Activated naive CD4-positive, alpha-beta T cell treated with anti-CD3 and anti-CD28 coated beads, Interleukin-2, amount 50 U/mL, for 24 hours (primary cell): Measurements from ENCODE around the gene LPCAT3.
A peak's percentile ranks its signal among the peaks of the same experiment; 100 is the strongest.

Experiments used
- H3K27ac Mint-ChIP-seq: one replicate; pipeline ENCODE4 v1.8.0; 2021; ENCODE audit warnings: mild to moderate bottlenecking, mixed read lengths
- H3K27me3 Mint-ChIP-seq: one replicate; pipeline ENCODE4 v1.8.0; 2021; ENCODE audit warnings: mixed read lengths
- H3K36me3 Mint-ChIP-seq: one replicate; pipeline ENCODE4 v1.8.0; 2021; ENCODE audit warnings: mixed read lengths
- H3K4me1 Mint-ChIP-seq: one replicate; pipeline ENCODE4 v1.8.0; 2021; ENCODE audit warnings: mixed read lengths
- H3K4me3 Mint-ChIP-seq: one replicate; pipeline ENCODE4 v1.8.0; 2021; ENCODE audit warnings: mild to moderate bottlenecking, mixed read lengths
- H3K9me3 Mint-ChIP-seq: one replicate; pipeline ENCODE4 v1.8.0; 2021; ENCODE audit warnings: mixed read lengths

Gene LPCAT3

GRCh38 chr12:6981152-6982052, 36.9 kb downstream of the LPCAT3 start:
- H3K36me3 Mint-ChIP-seq: peaks cover 10% of the 10 kb centered on the region
- no peaks in the 10 kb centered on the region for H3K9me3 Mint-ChIP-seq
- no peaks in the 10 kb centered on the region for H3K27me3 Mint-ChIP-seq
- H3K4me1 Mint-ChIP-seq: no peaks in the 10 kb centered on the region
- H3K4me3 Mint-ChIP-seq: no peak overlapping the region
- peak overlapping the region; percentile 55 for H3K27ac Mint-ChIP-seq

DNA sequence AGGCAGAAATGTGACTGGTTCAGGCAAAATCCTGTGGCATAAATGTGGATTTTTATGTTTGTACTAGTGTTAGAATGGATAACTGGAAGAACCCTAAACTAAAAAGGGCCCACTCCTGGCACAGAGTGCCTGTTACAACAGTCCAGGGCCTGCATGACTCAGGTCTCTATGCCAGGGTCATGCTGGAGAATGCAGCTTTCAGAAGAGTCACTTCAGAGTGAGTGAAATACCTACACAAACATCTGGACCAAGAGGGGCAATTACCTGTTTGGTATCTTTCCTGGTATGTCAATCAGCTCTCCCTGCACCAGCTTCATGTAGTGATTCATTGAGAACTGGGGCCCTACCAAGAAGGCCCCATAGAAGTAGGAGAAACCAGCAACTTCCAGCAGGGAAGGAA, 37.5 kb downstream of the LPCAT3 start:
- Mint-ChIP-seq H3K36me3 (peaks cover 10% of the 10 kb centered on the region), H3K4me3 (no peak overlapping the region), H3K9me3 (no peaks in the 10 kb centered on the region), H3K4me1 (no peaks in the 10 kb centered on the region), H3K27ac (no peak overlapping the region), H3K27me3 (no peaks in the 10 kb centered on the region)

- Mint-ChIP-seq H3K9me3 (no peaks in the 10 kb centered on the region), H3K27me3 (no peaks in the 10 kb centered on the region), H3K27ac (no peak overlapping the region), H3K36me3 (peaks cover 10% of the 10 kb centered on the region), H3K4me1 (no peaks in the 10 kb centered on the region), H3K4me3 (no peak overlapping the region)
Measured at GRCh38 chr12:6980075-6980474, 38.2 kb downstream of the LPCAT3 start.

DNA sequence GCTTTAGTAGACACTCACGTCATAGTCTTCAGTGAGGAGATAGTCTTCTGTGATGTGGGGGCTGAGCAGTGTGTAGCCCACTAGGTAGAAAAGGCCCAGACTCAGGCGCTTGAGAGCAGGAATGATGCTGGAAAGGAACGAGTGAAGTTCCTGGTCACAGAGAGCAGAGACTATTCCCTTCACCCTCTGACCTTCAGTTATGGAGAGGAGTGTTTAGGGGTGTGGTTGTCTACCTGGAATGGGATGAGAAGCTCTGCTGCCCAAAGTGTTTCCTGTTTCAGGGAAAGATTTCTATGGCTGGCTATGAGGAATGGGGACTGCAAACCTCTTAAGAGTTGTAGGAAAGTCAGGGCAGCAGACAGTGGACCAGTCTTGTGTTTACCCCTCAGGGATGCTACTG, 38.8 kb downstream of the LPCAT3 start:
- no peaks in the 10 kb centered on the region for H3K27me3 Mint-ChIP-seq
- no peak overlapping the region for H3K27ac Mint-ChIP-seq
- H3K36me3 Mint-ChIP-seq: peaks cover 10% of the 10 kb centered on the region
- no peaks in the 10 kb centered on the region for H3K4me1 Mint-ChIP-seq
- H3K9me3 Mint-ChIP-seq: no peaks in the 10 kb centered on the region
- H3K4me3 Mint-ChIP-seq: no peak overlapping the region

GRCh38 chr12:6979021-6979420, 39.3 kb downstream of the LPCAT3 start:
- Mint-ChIP-seq H3K27me3 (no peaks in the 10 kb centered on the region), H3K4me3 (no peak overlapping the region), H3K9me3 (no peaks in the 10 kb centered on the region), H3K27ac (peak overlapping the region; percentile 23), H3K36me3 (peaks cover 10% of the 10 kb centered on the region), H3K4me1 (peaks cover under 1% of the 10 kb centered on the region)

GRCh38 chr12:6978611-6979011, 39.7 kb downstream of the LPCAT3 start:
- peaks cover 13% of the 10 kb centered on the region for H3K36me3 Mint-ChIP-seq
- H3K9me3 Mint-ChIP-seq: no peaks in the 10 kb centered on the region
- no peaks in the 10 kb centered on the region for H3K27me3 Mint-ChIP-seq
- H3K4me3 Mint-ChIP-seq: no peak overlapping the region
- peak overlapping the region; percentile 23 for H3K27ac Mint-ChIP-seq
- peaks cover 5% of the 10 kb centered on the region for H3K4me1 Mint-ChIP-seq

DNA sequence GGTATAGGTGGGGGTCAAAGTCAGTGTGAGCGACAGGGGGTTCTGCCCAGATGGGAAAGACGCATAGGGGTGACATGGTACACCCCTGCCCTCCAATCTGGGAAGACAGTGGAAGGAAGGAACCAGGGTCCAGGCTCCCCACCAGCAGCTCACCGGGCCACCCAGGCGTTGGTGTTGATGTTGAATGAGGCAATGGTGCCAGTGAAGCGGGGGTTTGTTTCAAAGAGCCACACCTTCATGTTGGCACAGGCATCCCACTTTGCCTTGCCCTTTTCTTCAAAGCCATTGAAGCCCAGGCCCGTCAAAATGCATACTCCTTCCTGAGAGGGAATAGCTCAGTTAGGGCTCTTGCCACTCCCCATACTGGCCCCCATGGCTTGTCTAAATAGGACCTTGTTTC, 40.1 kb downstream of the LPCAT3 start:
- Mint-ChIP-seq H3K4me3 (no peak overlapping the region), H3K4me1 (peaks cover 8% of the 10 kb centered on the region), H3K9me3 (no peaks in the 10 kb centered on the region), H3K36me3 (peaks cover 13% of the 10 kb centered on the region), H3K27ac (peak overlapping the region; percentile 51), H3K27me3 (no peaks in the 10 kb centered on the region)

DNA sequence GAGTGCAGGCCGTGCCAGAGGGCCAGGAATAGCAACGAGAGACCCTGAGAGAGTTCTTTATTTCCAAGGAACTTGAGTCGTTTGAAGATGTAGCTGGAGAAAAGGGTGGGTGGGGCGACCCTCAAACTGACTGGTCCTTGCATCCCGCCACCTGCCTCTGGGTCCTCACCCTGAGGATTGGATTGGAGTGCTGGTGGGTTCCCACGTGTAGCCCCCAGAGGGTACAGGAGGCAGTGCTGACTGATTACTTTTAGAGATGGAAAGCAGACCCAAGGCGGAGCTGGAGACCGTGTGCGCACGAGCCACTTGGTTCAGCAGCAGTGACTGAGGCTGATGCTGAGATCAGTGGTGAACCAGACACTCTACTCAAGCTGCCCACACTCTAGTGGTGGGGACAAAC, 40.6 kb downstream of the LPCAT3 start:
- Mint-ChIP-seq H3K4me1 (peaks cover 12% of the 10 kb centered on the region), H3K27me3 (no peaks in the 10 kb centered on the region), H3K9me3 (no peaks in the 10 kb centered on the region), H3K27ac (peak overlapping the region; percentile 76), H3K36me3 (peaks cover 13% of the 10 kb centered on the region), H3K4me3 (no peak overlapping the region)

DNA sequence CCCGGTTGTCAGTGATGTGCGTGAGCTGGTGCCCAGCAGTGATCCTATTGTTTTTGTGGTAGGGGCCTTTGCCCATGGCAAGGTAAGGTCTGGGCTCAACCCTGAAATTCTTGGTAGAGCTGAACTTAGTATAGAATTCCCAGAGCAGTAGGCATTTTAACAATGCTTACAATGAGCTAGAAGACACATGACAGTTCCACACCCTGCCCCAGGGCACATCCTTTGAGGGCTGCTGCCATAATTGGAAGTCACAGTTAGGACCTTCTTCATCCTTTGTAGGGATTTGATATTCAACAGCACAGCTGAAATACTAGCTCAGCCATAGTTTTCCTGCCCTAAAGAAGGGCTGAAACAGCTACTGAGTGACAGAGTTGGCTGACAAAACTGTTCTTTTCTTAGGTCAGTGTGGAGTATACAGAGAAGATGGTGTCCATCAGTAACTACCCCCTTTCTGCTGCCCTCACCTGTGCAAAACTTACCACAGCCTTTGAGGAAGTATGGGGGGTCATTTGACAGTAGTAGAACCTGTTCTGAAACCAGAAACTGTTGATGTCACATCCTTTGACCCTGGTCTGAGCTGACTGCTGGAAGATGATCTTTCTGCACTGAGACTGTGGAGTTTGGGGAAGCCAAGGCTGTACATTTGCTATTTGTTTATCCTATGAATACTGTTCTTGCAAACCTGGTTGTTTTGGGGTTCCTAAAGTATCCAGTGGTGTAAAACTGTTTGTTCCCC, 42.8 kb downstream of the LPCAT3 start:
- Mint-ChIP-seq H3K4me1 (peaks cover 28% of the 10 kb centered on the region), H3K9me3 (no peaks in the 10 kb centered on the region), H3K4me3 (no peak overlapping the region), H3K27ac (peak overlapping the region; percentile 26), H3K27me3 (no peaks in the 10 kb centered on the region), H3K36me3 (peaks cover 23% of the 10 kb centered on the region)

GRCh38 chr12:6974180-6974579, 44.1 kb downstream of the LPCAT3 start:
- Mint-ChIP-seq H3K4me1 (peaks cover 30% of the 10 kb centered on the region), H3K27me3 (no peaks in the 10 kb centered on the region), H3K9me3 (no peaks in the 10 kb centered on the region), H3K4me3 (no peak overlapping the region), H3K27ac (peak overlapping the region; percentile 30), H3K36me3 (peaks cover 25% of the 10 kb centered on the region)

GRCh38 chr12:6970096-6970527, 48.2 kb downstream of the LPCAT3 start:
- Mint-ChIP-seq H3K4me3 (peak overlapping the region; percentile 99), H3K4me1 (peaks cover 51% of the 10 kb centered on the region)

DNA sequence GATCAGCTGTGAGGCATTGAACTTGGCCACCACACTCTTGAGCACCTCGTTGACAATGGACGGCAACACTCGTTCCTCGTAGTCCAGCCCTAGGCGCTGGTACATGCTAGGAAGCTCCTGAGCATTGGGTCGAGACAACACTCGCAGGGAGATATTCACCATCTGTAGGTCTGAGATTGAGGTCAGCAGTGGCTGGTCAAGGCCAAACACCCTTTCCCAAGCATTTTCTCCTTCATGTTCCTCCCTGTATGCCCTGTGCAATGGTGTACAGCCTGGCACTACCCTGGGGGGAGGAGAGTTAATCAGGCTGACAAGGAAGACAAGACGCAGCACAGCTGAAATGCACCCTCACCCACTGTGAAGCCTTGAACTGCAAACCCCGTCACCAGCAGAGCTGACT, 49.9 kb downstream of the LPCAT3 start:
- Mint-ChIP-seq H3K27me3 (no peaks in the 10 kb centered on the region), H3K4me1 (peaks cover 52% of the 10 kb centered on the region), H3K9me3 (no peaks in the 10 kb centered on the region), H3K27ac (peak overlapping the region; percentile 85), H3K4me3 (peak overlapping the region; percentile 99), H3K36me3 (peaks cover 31% of the 10 kb centered on the region)

More at GRCh38 chr12:6970096-6970527, 48.2 kb downstream of the LPCAT3 start:
- Mint-ChIP-seq H3K36me3 (peaks cover 34% of the 10 kb centered on the region), H3K9me3 (no peaks in the 10 kb centered on the region), H3K27me3 (no peaks in the 10 kb centered on the region), H3K27ac (peak overlapping the region; percentile 100)

DNA sequence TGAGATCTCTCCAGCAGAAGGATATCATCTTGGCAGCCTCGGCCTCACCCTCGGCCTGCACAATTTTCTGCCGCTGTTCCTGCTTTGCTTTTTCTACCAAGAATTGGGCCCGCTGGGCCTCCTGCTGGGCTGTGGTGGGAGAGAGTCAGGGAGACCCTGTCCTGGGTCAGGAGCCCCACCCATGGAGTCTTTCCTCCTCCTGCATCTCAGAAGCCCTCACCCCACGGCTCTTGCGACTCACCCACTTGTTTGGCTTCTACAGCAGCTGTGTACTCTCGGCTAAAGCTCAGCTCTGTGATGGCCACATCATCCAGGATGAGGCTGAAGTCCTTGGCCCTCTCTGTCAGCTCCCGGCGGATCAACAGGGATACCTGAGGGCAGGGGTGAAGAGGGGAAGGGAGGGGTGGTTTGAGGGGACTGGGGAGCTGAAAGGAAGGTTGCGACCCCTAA, 50.6 kb downstream of the LPCAT3 start:
- Mint-ChIP-seq H3K36me3 (peaks cover 31% of the 10 kb centered on the region), H3K27me3 (no peaks in the 10 kb centered on the region), H3K4me3 (no peak overlapping the region), H3K4me1 (peaks cover 50% of the 10 kb centered on the region), H3K9me3 (no peaks in the 10 kb centered on the region), H3K27ac (peak overlapping the region; percentile 17)

DNA sequence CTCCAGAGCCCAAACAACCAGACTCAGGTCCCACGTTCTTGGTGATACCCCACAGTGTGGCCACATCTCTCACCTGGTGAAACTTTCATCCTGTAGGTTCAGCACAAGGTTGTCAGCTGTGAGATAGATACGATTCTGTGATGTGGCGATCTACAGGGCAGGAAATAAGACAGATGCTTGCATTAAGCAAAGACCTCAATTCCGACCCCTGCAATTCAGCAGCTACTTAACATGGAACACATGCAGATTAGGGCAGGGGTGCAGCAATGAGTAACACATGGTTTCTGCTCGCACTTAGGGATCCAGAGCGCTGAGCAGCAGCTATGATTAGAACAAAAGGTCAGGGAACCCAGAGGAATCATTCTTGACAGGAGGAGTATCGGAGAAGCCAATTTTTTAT, 51.9 kb downstream of the LPCAT3 start:
- peaks cover 26% of the 10 kb centered on the region for H3K36me3 Mint-ChIP-seq
- peak overlapping the region; percentile 69 for H3K27ac Mint-ChIP-seq
- H3K4me1 Mint-ChIP-seq: peaks cover 51% of the 10 kb centered on the region
- peak overlapping the region; percentile 67 for H3K4me3 Mint-ChIP-seq
- H3K9me3 Mint-ChIP-seq: no peaks in the 10 kb centered on the region
- no peaks in the 10 kb centered on the region for H3K27me3 Mint-ChIP-seq

GRCh38 chr12:6965714-6966113, 52.6 kb downstream of the LPCAT3 start:
- Mint-ChIP-seq H3K27me3 (no peaks in the 10 kb centered on the region), H3K4me3 (peak overlapping the region; percentile 66), H3K27ac (peak overlapping the region; percentile 96), H3K4me1 (peaks cover 54% of the 10 kb centered on the region), H3K36me3 (peaks cover 25% of the 10 kb centered on the region), H3K9me3 (no peaks in the 10 kb centered on the region)
